HG03097 (cell line): ENCODE measurements around the gene XRCC5.
"Not testable (repeated sequence)": the region's sequence is repeated elsewhere in the genome, so short reads cannot be mapped to it uniquely, and the experiment has no call there.

Experiments
- ATAC-seq: cut with Tn5 transposase; IDR thresholded peaks from one replicate; pipeline ENCODE4 v1.9.1; 2021; ENCODE audit not compliant: unreplicated experiment, low FRiP score

The XRCC5 gene

GRCh38 chr2:216183462-216183861 lies 74.3 kb downstream of the XRCC5 start:
- no peak for ATAC-seq

GRCh38 chr2:216188559-216188850 lies 79.4 kb downstream of the XRCC5 start:
- ATAC-seq, result no peak

- ATAC-seq, result no peak
These were observed 79.8 kb downstream of the XRCC5 start for GRCh38 chr2:216188956-216189355.

GRCh38 chr2:216189410-216189809 lies 80.3 kb downstream of the XRCC5 start:
- no peak for ATAC-seq

GRCh38 chr2:216192181-216192580 lies 83.0 kb downstream of the XRCC5 start:
- no peak for ATAC-seq

GRCh38 chr2:216192931-216193330 lies 83.8 kb downstream of the XRCC5 start:
- no peak for ATAC-seq

- ATAC-seq, result no peak
These were observed 84.9 kb downstream of the XRCC5 start for GRCh38 chr2:216194013-216194412.

GRCh38 chr2:216194561-216194960 lies 85.4 kb downstream of the XRCC5 start:
- no peak for ATAC-seq

GRCh38 chr2:216195565-216196029 lies 86.4 kb downstream of the XRCC5 start:
- no peak for ATAC-seq

- no peak for ATAC-seq
These were observed 92.7 kb downstream of the XRCC5 start for GRCh38 chr2:216201692-216202306.

- no peak for ATAC-seq
These were observed 93.6 kb downstream of the XRCC5 start for GRCh38 chr2:216202626-216203250.

GRCh38 chr2:216205486-216205885 lies 96.3 kb downstream of the XRCC5 start:
- ATAC-seq, result no peak

- ATAC-seq, result peak; percentile 53
These were observed 97.0 kb downstream of the XRCC5 start for GRCh38 chr2:216206041-216206703.

- ATAC-seq, result peak; percentile 47
These were observed 97.7 kb downstream of the XRCC5 start for GRCh38 chr2:216206821-216207220.

GRCh38 chr2:216208661-216209060 lies 99.5 kb downstream of the XRCC5 start:
- ATAC-seq, result not testable (repeated sequence)

- ATAC-seq, result no peak
These were observed 101.8 kb downstream of the XRCC5 start for GRCh38 chr2:216210701-216211540.

- ATAC-seq, result no peak
These were observed 102.5 kb downstream of the XRCC5 start for GRCh38 chr2:216211614-216212145.

- ATAC-seq, result no peak
These were observed 105.6 kb downstream of the XRCC5 start for GRCh38 chr2:216214768-216215167.

GRCh38 chr2:216215658-216216390 lies 106.7 kb downstream of the XRCC5 start:
- ATAC-seq, result no peak
